GM12865 (cell line): ENCODE data around the gene FAXDC2.
A peak's percentile ranks its signal among the peaks of the same experiment; 100 is the strongest.

Experiments used
- DNase-seq: peaks from one replicate; pipeline ENCODE4 v3.0.0; 2010; ENCODE audit warnings: low read depth
- H3K4me3 ChIP-seq: 2 replicates; pipeline ENCODE4 v1.5.1; 2011; ENCODE audit warnings: mild to moderate bottlenecking, low read depth, low read length, control low read depth
- TF ChIP-seq, protein P1 (sequence below): IDR thresholded peaks from 2 replicates; pipeline ENCODE4 v1.5.1; 2011; ENCODE audit warnings: low read length, control low read depth, low read depth, inconsistent platforms; ENCODE audit not compliant: insufficient read depth; ENCODE audit errors: missing control alignments

The FAXDC2 gene

DNA sequence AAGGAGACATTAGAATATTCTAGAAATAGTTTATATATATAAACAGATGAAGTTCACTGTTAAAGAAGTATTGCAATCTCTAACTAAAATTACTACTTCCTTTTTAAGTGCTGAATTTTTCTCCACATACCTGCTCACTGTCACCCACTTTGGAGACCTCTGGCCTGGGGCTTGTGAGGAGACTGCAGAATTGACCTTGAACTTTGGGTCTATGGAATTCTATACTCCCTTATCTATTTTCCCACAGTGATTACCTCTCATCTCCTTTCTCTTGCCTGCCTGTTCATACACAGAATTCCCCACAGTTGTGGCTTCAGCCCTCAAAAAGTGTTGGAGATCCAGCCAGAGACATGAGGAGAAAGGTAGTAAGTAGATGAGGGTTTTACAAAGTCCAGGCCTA, 49.8 kb downstream of the FAXDC2 start:
- TF ChIP-seq, protein P1, sequence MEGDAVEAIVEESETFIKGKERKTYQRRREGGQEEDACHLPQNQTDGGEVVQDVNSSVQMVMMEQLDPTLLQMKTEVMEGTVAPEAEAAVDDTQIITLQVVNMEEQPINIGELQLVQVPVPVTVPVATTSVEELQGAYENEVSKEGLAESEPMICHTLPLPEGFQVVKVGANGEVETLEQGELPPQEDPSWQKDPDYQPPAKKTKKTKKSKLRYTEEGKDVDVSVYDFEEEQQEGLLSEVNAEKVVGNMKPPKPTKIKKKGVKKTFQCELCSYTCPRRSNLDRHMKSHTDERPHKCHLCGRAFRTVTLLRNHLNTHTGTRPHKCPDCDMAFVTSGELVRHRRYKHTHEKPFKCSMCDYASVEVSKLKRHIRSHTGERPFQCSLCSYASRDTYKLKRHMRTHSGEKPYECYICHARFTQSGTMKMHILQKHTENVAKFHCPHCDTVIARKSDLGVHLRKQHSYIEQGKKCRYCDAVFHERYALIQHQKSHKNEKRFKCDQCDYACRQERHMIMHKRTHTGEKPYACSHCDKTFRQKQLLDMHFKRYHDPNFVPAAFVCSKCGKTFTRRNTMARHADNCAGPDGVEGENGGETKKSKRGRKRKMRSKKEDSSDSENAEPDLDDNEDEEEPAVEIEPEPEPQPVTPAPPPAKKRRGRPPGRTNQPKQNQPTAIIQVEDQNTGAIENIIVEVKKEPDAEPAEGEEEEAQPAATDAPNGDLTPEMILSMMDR: no peak
- no peak for DNase-seq
- H3K4me3 ChIP-seq: no peak overlapping the region

DNA sequence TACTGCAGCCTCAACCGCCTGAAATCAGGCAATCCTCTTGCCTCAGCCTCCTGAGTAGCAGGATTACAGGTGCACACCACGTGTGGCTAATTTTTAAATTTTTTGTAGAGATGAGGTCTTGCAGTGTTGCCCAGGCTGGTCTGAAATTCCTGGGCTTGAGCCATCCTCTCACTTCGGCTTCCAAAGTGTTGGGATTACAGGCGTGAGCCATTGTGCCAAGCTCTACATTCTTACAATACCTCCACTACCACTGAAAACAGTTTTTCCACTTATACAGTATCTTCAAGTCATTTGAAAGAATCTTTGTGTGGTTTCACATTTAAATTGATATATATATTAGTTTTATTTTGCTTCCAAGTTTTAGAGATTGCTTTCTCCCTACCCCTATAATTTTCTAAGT, 52.6 kb downstream of the FAXDC2 start:
- no peak overlapping the region for H3K4me3 ChIP-seq
- TF ChIP-seq, protein P1: no peak
- no peak for DNase-seq

- TF ChIP-seq, protein P1: no peak
- DNase-seq: no peak
- no peak overlapping the region for H3K4me3 ChIP-seq
Measured at GRCh38 chr5:154795235-154795596, 55.2 kb downstream of the FAXDC2 start.

- H3K4me3 ChIP-seq: no peak overlapping the region
- no peak for DNase-seq
- TF ChIP-seq, protein P1: no peak
Measured at GRCh38 chr5:154794525-154795234, 55.7 kb downstream of the FAXDC2 start.

DNA sequence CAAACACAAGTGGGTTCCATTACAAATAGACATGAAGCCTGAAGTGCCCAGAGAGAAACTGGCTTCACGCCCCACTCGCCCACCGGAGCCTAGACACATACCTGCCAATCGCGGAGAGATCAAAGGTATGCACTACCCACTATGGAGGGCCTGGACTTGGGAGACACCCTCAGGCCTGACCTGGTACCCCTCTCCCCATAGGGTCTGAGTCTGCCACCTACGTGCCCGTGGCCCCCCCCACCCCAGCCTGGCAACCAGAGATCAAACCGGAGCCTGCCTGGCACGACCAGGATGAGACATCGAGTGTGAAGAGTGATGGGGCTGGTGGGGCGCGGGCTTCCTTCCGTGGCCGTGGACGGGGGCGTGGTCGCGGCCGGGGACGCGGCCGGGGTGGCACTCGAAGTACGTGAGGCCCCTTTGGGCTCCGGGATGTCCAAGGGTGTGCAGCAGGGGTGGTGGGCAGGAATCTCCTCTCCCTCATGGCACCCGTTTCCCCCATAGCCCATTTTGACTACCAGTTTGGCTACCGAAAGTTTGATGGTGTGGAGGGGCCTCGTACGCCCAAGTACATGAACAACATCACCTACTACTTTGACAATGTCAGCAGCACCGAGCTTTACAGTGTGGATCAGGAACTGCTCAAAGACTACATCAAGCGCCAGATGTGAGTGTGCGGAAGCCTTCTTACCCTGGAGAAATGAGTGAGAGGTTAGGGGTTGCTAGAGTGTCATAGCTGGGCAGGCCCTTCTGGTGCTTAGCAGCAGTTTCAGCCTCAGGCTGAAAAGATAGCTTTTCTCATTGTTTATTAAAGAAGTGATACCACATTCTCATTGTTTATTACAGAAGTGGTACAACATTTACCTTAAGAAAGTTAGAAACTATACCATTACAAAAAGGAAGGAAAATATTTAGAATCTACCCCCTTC, 56.5 kb downstream of the FAXDC2 start:
- DNase-seq: no peak
- TF ChIP-seq, protein P1: no peak

DNA sequence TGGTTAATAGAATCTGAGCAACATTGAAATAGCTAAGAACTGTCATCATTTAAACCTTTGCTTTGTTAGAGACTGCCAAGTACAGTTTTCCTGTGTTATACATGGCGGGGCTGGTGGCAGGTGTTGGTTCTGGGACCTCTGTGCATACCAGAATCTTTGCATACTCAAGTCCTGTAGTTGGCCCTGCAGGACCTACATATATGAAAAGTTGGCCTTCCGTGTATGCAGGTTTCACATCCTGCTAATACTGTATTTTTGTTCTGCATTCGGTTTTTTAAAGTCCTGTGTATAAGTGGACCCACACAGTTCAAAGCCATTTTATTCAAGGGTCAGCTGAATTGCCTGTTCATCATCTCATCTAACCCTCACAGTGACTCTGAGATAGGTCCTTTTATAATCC, 58.9 kb downstream of the FAXDC2 start:
- TF ChIP-seq, protein P1: no peak
- no peak overlapping the region for H3K4me3 ChIP-seq
- DNase-seq: peak; percentile 59

More for the DNA sequence above, 56.5 kb downstream of the FAXDC2 start:
- no peak overlapping the region for H3K4me3 ChIP-seq
